HG02973 (cell line): ENCODE measurements around the gene LEKR1.

Experiments
- ATAC-seq: cut with Tn5 transposase; IDR thresholded peaks from one replicate; pipeline ENCODE4 v1.9.1; 2021; ENCODE audit warnings: moderate library complexity; ENCODE audit not compliant: unreplicated experiment

The LEKR1 gene

GRCh38 chr3:157046520-157046919, 220.4 kb downstream of the LEKR1 start:
- ATAC-seq: no peak

- no peak for ATAC-seq
Observed at GRCh38 chr3:157051055-157051454, 224.9 kb downstream of the LEKR1 start.

- no peak for ATAC-seq
Observed at GRCh38 chr3:157051591-157051990, 225.4 kb downstream of the LEKR1 start.

- no peak for ATAC-seq
Observed at GRCh38 chr3:157056035-157056434, 229.9 kb downstream of the LEKR1 start.

GRCh38 chr3:157058392-157059071, 232.4 kb downstream of the LEKR1 start:
- no peak for ATAC-seq

- peak; percentile 46 for ATAC-seq
Observed at GRCh38 chr3:157059181-157059580, 233.0 kb downstream of the LEKR1 start.

- ATAC-seq: peak; percentile 81
Observed at GRCh38 chr3:157059661-157060060, 233.5 kb downstream of the LEKR1 start.

GRCh38 chr3:157061265-157061664, 235.1 kb downstream of the LEKR1 start:
- ATAC-seq: no peak

- ATAC-seq: no peak
Observed at GRCh38 chr3:157063469-157063868, 237.3 kb downstream of the LEKR1 start.

GRCh38 chr3:157063926-157064325, 237.8 kb downstream of the LEKR1 start:
- no peak for ATAC-seq

GRCh38 chr3:157064402-157064801, 238.2 kb downstream of the LEKR1 start:
- ATAC-seq: peak; percentile 67

- ATAC-seq: no peak
Observed at GRCh38 chr3:157065201-157065600, 239.0 kb downstream of the LEKR1 start.

- ATAC-seq: no peak
Observed at GRCh38 chr3:157066335-157067098, 240.4 kb downstream of the LEKR1 start.

- no peak for ATAC-seq
Observed at GRCh38 chr3:157067114-157067513, 241.0 kb downstream of the LEKR1 start.

- no peak for ATAC-seq
Observed at GRCh38 chr3:157069406-157069805, 243.3 kb downstream of the LEKR1 start.

GRCh38 chr3:157069846-157070677, 243.9 kb downstream of the LEKR1 start:
- no peak for ATAC-seq

GRCh38 chr3:157070678-157070999, 244.5 kb downstream of the LEKR1 start:
- no peak for ATAC-seq

- no peak for ATAC-seq
Observed at GRCh38 chr3:157071744-157072525, 245.8 kb downstream of the LEKR1 start.

GRCh38 chr3:157073810-157074209, 247.7 kb downstream of the LEKR1 start:
- ATAC-seq: no peak

GRCh38 chr3:157074490-157074889, 248.3 kb downstream of the LEKR1 start:
- ATAC-seq: no peak

- ATAC-seq: no peak
Observed at GRCh38 chr3:157074981-157075380, 248.8 kb downstream of the LEKR1 start.
